Right hindlimb (tissue), 1 donor: ENCODE results near the gene KRT80.
A peak's percentile ranks its signal among the peaks of the same experiment; 100 is the strongest.

Source experiments
- DNase-seq: peaks from one replicate; pipeline ENCODE4 v3.0.0-alpha.2; 2018

The KRT80 gene

DNA sequence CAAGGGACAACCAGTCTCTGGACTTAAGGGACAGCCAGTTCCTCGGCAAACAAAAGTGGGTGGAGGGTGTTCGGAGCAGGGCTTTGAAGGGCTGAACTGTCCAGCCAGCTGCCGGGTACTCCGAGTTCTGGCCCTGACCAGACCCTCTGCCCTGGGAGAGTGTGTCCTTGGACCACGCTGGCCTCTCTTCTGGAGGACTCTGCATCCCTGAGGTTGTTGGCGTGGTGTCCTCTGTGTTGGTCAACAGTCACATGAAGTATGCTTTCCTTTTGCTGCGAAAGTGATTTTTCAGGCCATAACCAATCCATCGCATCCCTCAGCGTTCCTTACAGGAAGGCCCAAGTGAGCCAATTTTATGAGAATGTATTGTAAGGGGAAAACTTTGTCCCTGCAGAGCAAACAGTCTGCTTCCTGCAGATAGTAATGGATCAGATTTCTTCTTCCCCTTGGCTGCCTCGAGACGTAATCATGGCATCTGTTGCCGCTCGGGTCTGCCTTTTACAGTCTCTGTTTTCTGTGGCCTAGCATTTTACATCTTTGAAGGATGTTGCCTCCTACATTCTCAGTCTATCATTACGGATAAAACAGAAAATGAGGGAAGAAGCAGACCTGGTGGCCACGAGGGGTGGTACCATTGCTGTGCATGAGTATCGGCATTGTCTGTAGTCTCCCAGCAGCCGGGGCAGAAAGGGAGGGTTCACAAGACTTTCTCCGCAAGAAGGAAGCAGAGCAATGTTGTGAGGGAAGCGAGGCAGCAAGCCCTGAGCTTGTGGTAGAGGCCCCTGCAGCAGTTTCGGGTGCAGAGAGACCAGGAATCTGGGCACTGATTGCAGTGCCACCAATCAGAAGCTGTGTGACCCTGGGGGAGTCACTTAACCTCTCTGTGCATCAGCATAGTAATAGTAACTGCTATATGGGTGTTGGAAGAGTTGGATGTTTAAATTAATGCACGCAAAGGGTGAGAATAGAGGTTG, 64.9 kb downstream of the KRT80 start:
- no peak for DNase-seq

DNA sequence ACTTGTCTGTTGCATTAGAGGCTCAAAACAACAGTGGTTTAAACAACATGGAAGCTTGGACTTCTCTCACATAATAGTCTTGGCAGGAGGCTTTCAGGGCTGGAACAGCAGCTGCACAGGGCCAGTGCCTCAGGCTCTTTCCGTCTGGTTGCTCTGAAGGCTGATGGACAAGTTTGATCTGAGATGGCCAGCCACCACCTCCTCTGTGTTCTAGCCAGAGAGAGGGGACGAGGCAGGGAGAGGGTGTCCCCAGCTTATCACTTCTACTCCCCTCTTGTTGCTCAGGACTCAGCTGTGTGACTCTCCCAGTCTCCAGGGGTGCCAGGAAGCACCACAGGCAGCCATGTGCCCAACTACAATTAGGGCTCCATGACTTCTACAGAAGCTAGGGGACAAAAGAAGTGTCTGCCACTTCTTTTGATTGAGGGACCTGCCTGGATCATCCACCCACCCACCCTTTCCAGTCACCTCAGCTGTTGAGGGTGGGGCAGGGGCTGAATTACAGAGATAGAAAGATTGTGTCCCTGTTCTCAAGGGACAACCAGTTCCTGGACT, 65.7 kb downstream of the KRT80 start:
- no peak for DNase-seq

DNA sequence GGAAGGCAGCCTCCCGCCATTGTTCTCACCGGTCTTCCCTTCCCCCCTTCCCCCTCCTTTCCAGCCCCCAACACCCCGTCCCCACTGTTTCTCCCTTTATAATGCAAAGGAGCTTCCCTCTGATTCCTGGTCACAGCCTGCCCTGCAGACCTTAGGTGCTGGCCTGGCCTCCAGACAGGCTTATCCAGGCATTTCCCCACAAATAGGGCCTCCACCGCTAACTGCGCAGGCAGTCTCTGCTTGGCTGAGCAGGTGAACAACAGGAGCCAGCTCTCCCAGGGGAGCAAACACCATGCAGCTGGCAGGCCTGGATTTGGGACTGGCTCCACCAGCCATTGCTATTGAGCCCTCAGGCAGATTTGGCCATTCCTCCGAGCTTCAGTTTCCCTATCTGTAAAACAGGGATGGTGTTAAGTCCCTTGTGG, 66.3 kb downstream of the KRT80 start:
- DNase-seq = no peak

DNA sequence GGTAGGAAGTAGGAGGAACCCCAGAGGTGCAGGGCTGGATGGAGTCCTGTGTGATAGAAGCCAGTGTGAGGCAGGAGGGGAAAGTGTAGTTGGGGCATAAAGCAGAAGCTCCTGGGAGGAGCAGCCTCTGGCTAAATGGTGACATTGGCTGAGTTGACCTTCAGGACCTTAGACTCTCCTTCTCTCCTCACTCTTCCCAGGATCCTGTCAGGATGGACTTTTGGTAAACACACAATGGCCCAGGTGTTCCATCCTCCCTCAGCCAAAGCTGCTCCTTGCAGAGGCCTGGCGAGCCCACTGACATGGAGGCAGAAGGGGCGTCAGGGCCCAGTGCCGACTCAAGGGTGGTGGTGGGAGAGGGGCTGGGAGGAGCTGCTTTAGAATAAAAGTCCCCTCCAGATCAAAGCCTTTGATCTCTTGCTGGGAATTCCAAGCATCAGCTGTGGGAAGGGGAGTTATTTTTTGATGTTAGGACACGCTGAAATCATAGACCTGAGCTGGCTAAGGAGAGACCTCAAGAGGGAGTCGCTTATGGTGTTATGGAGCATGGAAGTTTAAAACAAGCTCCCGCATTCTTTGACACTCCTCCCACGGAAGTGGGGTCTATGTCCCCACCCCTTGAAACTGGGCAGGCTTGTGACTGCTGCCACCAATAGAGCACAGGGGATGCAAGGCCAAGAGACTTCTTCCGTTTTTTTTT, 68.2 kb downstream of the KRT80 start:
- DNase-seq = no peak

DNA sequence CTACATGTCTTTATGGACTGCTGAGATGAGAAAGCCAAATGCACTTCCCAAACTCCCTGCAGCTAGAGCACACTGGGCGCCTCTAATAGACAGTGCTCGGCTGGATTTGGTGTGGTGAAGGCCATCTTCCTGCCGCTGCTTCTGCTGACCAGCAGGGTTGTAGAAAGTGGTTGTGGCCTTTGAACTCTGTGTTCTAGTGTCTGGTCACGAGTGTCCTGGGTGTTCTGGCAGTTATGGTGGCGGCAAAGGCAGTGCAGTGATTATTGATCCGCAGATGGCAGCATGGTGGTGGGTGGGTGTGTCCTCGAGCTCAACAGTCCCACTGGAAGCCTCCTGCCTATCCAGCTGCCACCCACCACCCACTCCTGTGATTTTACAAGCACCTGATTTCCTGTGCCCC, 68.9 kb downstream of the KRT80 start:
- no peak for DNase-seq

DNA sequence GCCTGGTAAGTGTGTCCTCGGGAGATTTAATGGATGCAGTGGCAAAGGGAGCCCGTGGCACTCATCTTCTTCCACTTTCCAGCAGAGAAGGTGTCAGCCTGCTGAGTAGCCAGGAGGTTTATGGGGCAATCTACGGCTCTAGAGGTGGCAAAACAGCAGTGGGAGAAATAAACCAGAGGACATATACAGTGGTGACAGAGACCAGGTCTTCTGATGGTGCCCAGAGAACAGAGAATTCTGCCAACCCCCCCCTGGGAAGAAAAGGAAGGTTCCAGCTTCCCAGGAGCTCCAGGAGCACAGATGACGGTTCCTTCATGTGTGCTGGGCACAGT, 69.3 kb downstream of the KRT80 start:
- no peak for DNase-seq

DNA sequence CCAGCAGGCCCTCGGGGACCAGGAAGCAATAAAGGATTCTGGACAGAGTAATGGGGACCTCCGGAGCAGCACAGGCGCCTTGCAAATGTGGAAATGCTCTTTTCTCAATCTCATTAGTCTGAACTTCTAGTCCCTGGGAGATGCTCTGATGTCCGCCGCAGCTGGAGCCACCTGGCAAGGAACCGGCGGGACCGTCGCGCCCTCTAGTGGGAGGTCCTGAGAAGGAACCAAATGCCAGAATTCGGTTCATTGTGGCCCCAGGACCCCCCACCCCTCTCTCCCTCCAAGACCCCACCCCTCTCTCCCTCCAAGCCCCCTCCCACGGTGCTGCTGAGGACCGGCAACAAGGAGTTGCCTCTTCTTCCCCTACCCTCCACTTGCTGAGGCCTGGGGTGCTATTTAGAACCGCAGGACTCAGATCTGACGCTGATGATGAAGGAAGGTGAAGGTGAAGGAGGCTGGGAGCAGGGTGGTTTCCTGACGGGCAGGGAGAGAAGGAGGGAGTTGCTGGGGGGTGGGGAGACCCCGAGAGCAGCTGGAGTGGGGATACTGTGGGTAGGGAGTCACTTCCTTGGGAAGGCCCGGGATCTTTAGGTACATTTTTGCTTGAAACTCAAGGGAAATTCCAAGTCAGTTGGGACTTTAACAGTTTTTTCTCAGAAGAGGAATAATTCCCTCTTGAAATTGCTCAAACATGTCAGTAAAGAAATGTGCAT, 69.8 kb downstream of the KRT80 start:
- DNase-seq = peak; percentile 69

DNA sequence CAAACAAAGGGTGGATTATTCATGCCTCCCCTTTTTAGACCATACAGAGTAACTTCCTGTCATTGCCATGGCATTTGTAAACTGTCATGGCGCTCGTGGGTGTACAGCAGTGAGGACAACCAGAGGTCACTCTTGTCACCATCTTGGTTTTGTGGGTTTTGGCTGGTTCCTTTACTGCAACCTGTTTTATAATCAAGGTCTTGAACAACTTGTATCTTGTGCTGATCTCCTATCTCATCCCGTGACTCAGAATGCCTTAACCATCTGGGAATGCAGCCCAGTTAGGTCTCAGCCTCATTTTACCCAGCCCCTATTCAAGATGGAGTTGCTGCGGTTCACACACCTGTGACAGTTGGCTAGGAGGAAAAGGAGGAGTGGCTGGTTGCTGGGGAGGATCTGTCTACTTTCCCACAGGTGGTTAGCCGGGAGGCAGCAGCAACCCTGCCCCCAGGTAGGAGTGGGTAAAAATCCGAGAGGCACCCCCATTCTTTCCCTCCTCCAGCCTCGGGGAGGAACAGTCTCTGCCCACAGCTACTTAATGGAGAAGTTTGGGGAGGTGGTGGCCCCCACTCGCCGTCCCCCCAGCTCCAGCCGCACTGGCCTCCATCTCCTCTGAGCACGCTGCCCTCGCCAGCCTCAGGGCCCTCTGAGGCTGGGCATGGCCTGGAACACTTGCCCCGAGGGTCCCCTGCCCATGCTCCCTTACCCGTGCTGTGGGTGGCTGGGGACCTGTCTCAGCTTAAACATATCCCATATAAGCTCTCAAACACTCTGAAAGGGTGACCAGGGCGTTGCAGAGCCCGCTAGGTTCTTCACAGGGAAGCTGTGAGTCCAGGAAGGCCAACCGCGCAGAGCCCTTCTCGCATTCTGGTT, 70.6 kb downstream of the KRT80 start:
- no peak for DNase-seq

DNA sequence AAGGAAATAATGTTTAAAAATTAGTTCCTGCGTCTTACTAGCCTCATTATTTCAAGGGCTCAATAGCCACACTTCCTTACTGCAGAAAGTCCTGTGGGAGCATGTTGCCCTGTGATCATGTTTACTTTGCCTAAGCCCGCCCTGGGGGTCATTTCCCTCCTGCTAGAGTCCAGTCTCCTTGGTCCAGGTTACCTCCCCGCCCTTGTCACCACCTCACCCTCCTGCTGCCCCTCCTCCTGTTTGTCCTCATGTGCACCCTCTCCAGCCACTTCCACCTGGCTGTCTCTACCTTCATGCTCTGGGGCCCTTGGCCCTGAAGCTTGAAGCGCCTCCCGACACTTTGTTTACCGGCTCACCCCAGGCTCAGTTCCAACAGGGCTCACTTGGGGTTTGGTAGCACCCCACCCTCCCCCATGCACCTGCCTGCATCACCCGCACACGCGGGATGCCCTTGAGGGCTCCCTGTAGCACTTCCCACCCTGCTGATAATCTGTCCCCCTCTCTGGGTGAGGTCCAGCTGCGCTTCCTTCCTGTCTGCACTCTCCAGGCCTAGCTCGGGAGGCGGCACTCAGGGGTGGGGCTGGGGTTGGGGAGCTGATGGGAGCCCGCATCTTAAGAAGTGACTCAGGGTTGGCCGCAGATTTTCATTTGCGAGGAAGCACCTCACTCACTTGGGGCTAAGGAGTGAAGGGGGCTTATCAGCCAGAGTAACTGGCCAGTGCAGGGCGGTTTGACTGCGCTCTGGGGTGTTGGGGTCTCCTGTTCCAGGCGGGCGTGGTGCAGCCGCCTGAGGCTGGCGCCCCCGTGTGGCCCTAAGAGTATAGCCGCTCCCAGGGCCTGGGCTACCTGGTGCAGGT, 72.2 kb downstream of the KRT80 start:
- no peak for DNase-seq
